HG02798 (cell line): Measurements from ENCODE around the gene LYSMD3.
"Not testable (repeated sequence)": the region's sequence is repeated elsewhere in the genome, so short reads cannot be mapped to it uniquely, and the experiment has no call there.

Experiments used
- ATAC-seq: cut with Tn5 transposase; IDR thresholded peaks from one replicate; pipeline ENCODE4 v1.9.1; 2021; ENCODE audit warnings: mild to moderate bottlenecking; ENCODE audit not compliant: unreplicated experiment, poor library complexity

Gene LYSMD3

DNA sequence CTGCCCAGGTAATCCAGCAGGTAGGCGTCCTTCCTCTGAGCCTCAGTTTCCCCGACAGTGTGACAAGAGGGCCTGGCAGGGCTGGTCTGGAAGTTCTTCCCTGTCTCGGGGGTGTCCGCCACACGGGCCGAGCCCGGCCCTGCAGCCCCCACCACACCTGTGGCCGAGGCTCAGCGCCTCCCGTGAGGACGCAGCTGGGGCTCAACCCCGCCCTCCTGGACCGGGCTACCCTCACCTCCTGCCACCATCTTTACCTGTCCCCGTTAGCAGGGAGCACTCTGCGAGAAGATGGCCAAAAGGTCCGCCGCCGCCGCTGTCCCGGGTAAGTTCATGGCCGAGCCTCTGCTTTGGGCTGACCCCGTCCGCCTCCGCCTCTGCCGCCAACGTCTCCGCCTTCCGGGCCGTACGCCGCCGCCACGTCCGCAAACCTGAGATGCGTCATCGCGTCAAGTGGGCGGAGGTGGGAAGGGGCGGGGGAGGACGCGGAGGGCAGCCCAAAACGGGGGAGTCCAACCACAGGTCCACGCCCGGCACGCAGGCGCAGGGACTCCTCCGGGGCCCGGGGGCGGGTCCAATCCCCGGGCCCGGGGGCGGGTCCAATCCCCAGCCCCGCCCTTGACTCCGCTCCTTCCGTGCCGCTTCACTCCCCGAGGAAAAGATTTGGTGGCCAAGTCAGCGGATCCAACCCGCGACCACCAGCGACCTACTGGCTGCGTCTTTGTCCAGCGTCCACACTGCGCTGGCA, at the start of gene LYSMD3:
Gene LYSMD3, minus strand, starts transcription at position 391 of the 745 bp plus-strand sequence. CDS start 4,295 bp downstream, outside the sequence.
- ATAC-seq = peak; percentile 92

DNA sequence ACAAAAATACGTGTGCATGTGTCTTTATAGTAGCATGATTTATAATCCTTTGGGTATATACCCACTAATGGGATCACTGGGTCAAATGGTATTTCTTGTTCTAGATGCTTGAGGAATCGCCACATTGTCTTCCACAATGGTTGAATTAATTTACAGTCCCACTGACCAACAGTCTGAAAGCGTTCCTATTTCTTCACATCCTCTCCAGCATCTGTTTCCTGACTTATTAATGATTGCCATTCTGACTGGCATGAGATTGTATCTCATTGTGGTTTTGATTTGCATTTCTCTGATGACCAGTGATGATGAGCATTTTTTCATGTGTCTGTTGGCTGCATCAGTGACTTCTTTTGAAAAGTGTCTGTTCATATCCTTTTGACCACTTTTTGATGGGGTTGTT, 47.2 kb upstream of the LYSMD3 start:
- not testable (repeated sequence) for ATAC-seq

DNA sequence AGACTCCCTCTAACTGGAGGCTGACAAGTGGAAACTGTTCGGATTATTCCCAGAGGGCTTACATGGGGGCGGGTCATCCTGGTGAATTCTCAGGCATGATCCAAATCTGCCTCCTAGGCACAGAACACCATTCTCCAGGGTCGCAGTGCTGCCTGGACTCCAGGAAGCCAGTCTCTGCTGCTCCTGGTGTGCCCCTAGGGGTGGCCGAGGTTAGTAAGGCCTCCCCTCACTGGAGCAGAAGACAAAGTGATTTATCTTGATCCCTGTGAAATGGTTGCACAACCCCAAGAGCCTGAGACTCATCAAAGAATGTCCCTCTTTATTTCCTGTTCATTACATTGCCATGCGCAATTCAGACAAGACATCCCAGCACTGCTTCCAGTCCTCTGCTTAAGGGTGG, 46.3 kb upstream of the LYSMD3 start:
- ATAC-seq = no peak

DNA sequence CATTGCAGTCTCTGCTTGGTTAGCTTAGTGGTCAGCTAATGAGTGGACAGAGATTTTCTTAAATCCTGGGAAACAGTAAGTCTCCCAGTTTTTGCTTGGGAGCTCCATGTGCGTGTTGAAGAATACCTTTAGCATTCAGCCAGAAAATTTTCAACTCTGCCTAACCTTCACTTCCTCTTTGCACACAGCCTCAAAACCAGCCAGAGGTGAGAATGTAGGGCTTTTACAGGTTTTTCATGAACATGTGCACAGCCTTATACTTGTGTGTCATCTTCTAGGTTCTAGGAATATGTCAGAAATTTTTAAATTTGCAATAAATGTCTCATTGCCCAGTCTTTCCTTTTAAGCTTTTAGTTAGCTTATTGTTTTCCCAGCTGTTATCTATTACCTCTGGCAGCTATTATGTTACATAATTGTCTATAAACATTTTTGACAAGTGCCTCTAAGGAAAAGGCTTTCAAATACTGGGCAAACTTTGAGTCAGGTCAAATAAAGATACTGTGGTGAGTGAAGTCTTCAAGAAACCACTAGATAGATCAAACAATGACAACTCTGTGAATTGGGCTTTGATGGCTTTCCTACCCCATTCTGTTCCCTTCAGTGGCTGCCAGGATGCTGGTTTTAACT, 41.9 kb upstream of the LYSMD3 start:
- no peak for ATAC-seq

DNA sequence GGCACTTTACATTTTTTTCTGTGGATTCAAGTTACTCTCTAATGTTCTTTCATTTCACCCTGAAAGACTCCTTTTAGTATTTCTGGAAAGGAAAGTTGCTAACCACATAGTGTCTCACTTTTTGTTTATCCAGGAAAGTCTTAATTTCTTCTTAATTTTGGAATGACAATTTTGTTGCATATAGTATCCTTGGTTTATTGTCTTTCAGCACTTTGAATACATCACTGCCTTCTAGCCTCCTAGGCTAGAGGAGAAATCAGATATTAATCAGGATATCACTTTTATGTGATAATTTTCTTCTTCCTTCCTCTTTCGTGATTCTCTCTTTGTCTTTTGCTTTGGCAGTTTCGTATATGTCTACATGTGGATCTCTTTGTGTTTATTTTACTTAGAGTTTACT, 40.6 kb upstream of the LYSMD3 start:
- ATAC-seq = no peak

DNA sequence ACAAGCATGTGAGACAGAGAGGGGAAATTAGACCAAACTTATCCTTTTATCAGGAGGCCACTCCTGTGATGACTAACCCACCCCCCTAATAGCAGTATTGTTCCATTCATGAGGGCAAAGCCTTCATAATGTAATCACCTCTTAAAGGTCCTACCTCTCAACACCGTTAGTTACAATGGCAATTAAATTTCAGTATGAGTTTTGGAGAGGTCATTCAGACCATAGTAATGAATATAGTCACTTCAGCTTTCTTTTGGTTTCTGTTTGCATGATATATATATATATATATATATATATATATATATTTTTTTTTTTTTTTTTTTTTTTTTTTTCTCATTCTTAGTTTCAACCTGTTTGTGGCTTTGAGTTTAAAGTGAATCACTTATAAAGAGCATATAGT, 39.7 kb upstream of the LYSMD3 start:
- no peak for ATAC-seq

DNA sequence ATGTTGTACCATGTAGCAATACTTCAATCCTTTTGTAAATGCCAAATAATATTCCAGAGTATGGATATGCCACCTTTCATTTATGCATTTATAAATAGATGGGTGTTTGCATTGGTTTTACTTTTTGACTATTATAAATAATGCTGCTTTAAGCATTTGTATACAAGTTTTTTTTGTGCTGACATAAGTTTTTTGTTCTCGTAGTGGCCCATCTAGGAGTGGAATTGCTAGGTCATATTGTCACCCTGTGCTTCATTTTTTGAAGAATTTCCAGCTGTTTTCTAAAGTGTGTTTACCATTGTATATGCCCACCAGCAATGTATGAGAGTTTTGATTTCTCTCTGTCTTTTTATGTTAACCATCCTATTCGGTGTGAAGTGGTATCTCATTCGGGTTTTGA, 36.1 kb upstream of the LYSMD3 start:
- ATAC-seq = no peak

DNA sequence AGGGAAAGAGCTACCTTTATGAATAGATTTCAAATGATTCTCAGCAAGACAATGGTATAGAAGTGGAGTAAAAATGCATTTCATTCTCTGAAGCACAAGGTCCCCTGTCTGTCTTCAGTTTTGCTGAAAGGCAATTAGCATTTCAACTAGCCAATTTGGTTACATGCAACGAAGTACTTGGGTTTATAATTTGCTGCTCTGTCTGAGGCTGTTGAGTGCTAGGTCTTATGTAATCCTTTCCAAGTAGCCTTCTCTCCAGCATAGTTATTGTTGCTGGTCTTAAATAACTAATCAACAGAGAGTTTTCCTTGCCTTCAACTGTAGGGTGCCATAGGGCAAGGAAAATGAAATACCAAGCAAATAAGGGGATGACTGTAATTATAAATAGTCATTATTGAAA, 33.7 kb upstream of the LYSMD3 start:
- ATAC-seq = no peak

DNA sequence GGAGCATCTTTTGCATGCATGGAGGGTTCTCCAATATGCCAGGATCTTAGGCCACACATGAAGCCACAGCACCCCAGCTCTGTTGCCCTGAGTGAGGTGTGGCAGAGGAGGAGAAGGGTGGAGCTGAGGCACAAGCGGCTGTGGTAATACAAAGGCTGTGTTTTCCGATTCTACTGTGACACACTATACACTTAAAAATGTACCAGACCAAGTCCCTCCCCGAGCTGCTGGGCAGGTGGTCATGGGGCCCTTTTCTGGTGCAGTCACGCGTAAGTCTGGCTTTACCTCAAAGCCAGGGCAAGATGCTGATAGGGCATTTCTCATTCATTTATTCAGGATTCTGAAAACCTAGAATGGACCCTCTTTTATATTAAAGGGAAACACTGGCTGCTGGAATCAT, 33.0 kb upstream of the LYSMD3 start:
- ATAC-seq = no peak

DNA sequence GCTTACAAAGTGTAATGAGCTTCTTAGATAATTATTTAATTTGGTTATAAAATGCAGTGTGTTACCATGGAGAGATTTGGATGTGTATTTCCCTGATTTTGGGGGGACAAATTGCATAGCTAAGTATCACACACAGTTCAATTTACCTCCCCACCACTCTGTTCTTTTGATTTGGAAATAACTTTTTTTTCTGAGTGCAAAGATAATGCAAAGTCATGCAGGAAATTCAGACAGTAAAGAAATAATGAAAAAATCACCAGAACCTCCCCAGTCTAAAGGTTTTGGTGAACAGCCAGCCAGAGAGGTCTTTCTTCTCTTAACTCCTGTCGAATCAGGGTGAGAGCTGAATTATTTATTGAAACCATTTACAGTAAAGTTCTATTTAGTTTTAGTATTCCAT, 32.4 kb upstream of the LYSMD3 start:
- no peak for ATAC-seq

DNA sequence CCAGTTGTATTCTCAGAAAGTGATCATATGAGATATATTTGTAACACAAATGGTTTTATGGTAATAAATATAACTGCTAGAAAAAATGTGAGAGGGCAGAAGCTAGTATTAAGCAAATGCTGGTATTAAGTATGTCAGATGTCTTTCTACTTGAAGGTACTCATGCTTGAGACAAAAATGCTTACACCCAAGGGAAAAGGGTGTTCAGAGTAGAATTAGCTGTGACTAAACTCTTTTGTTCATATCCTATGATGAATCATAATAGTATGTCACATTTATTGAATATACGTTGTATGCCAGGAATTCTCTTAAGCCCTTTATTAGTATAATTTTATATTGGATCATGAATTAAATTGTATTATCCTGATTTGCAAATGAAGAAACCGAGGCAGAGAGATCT, 31.4 kb upstream of the LYSMD3 start:
- no peak for ATAC-seq

DNA sequence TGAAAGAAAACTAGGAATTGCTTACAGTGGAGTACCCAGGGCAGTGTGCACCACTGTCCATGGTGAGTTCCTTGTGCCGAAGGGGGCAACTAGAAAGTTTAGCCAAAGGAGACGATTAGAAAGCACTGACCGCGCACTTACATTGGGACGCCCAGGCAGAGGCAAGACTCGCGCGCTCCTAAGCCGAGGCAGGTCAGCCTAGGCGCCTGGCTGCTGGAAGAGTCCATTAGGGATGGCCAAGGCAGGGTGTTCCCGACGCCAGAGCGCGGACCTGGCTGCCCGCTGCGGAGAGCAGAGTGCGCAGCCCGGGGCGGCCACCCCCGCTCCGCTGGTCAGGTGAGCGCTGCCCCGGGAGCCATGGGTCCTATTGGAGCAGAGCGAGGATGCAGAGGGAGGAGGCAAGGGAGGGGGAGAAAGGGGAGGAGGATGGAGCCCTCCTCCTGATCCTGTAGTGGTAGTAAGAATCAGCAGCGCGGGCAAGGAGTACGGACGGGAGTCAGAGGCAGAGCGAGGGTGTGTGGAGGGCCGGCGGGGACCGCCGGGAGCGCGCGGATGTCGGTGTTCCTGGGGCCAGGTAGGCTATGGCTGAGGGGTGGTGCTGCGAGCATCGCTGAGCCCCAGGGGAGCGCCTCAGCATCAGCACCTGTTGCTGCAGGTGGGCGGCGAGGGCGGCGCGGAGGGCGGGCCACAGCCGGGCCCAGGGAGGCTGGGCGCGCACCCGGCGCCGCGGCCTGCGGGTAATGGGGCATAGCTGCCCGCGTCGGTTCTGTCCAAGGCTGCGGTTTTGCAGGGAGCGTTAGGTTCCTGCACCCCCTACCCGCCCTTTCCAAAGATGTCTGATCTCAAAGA, 29.2 kb upstream of the LYSMD3 start, which contains the start of gene ADGRV1:
Gene ADGRV1, plus strand, starts transcription at position 454 of the 849 bp plus-strand sequence. Its CDS starts 99 bp downstream, at position 553.
- peak; percentile 51 for ATAC-seq

DNA sequence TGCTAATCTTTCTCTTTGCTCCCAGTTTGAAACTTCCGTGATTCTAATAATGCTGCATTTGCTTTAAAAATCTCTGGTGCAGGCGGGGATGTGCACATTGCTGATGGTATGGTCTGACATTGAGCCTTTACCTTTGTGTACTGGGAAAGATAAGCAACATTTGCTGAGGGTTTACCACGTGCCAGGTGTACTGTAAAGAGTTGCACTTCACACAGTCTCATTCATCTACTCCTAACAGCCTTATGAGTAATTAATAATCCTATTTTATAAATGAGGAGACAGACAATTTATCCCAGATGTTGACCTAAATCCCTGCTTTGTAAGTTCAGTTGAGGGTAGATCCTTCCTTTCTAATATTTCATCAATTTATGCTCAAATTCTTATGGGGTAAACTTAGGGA, 28.5 kb upstream of the LYSMD3 start:
- no peak for ATAC-seq

DNA sequence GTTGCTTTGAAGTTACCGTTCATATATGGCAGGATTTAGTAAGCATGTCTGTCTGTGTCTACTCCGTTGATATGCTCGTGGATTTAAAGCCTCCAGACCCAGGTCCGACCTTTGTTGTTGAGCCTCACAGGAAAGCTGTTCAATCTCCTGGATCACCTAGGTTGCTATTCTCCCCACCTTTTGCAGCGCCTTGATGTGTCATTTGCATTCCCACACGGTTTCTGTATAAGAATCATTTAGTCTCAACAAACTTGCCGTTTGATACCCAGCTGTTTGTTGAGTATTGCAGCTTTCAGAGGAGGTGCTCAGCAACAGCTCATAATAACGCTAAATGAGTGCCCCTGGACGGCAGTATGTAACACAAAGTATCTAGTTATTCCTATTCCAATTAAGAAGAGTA, 28.0 kb upstream of the LYSMD3 start:
- ATAC-seq = no peak

DNA sequence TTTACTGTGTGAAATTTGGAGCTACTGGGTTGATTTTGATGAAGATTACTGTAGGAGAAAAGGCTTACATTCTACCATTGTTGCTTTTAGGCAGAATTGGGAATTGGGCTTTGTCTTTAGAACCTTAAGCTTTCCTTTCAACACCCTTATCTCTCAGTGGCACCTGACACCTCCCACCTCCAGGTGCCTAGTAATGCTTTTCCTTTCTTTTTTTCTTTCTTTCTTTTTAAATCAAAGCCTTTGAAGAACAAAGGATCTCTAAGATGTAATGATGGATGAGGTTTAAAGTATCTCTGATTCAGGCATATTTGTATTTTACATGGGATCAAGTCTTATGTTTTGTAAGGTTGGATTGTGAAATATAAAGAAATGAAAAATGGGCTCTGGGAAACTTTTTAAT, 26.3 kb upstream of the LYSMD3 start:
- ATAC-seq = no peak

DNA sequence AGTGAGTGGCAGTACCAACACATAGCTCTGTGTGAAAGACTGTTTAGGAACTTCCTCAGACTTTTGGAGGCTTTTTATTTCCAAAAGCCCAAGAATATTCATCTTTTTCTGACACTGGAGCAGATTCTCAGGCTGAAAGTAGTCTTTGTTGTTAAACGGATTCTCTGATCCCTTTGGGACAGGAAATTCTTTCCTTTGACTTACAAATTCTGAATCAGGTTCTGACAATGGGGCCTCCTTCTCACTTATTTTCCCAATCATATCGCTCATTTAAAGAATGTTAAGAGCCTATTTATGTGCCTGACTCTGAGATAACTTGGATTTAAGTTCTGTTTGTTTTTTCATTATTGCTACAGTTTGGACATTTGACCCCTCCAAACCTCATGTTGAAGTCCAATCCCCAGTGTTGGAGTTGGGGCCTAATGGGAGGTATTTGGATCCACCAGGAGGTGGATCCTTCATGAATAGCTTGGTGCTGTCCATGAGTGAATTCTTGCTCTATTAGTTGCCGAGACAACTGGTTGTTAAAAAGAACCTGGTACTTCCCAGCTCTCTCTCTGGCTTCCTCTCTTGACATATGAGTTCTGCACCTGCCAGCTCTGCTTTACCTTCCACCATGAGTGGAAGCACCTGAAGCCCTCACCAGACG, 25.1 kb upstream of the LYSMD3 start:
- no peak for ATAC-seq

DNA sequence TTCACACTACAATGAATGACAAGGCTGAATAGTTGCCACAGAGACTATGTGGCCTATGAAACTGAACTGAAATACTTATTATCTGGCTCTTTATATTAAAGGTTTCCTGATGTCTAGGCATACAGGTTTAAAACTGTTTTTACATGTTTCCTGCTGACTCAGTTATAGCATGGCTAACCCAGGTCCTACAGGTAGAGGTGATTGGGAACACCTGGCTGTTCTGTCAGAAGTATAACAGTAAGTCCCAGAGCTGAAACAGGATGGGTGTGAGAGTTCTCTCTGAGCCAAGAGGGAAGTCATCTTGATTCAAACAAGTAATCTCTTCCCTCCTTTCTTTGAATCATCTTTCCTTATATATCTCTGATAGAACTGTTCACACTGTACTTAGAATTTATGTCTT, 24.3 kb upstream of the LYSMD3 start:
- no peak for ATAC-seq

DNA sequence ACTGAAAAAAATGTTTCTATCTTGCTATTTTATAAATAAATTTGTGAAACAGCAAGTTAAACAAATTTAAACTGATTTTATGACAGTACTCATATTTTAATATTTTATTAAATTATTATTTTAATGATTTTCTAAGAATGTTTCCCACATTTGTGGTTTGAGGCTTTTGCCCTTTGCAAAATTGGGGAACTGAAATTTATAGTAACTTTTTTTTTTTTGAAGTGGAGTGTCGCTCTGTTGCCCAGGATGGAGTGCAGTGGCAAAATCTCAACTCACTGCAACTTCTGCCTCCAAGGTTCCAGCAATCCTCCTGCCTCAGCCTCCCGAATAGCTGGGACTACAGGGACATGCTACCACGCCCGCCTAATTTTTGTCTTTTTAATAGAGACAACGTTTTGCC, 22.0 kb upstream of the LYSMD3 start:
- no peak for ATAC-seq

DNA sequence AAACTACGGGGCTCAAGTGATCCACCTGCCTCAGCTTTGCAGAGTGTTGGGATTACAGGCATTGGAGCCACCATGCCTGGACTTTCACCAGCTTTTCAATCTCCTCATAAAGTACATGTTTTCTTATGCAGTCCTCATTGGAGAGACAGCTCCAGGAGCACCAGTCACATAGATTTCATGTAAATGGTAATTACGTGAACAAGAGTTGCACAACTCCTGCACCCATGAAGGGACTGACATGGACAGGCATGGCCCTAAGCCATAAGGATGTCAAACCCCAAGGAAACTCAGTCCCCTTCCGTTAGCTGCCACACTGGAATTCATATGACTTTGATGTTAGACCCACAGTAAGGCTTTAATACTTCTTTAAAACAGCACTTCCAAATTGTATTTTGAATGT, 21.6 kb upstream of the LYSMD3 start:
- ATAC-seq = no peak

DNA sequence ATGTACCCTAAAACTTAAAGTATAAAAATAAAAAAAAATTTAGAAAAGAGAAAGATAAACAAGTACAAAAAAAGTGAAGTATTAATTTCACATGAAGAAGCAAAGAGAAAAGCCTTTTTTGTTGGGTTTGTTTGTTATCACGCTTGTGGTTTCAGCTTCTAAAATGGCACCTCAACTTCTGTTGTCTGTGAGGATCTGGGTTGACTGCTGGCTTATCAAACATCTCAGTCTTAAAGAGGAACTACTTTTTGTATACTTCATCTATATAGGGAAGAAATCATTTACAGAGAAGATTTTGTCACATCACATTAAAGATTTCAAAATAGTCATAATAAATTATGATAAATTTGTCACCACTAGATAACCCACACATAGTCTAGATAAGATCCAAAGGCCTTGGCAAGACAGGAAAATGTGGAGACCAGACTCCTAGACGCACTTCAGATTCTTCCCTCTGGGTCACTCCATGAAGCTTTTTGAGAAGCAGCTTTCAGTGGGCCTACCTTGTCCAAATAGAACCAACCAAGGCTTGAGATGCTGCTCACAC, 20.4 kb upstream of the LYSMD3 start:
- ATAC-seq = no peak
